Transverse colon (tissue), 4 donors: ENCODE results near the gene SHB. TPM values are rescaled to one million over a fixed set of nuclear protein-coding genes. Genes with fewer than 3 reads are reported as not detected.

ENCODE experiments used
- DNase-seq: peaks from one replicate; pipeline ENCODE4 v3.0.0-alpha.2; 2019
- H3K27ac ChIP-seq, 4 donors: fragments of 200-600 bp; sonication (generic); 2 replicates each; pipeline ENCODE4 v1.5.1; 2016 to 2018; ENCODE audit warnings: inconsistent platforms in 4 of 4
- H3K27me3 ChIP-seq: fragments of 200-600 bp; sonication (generic); 2 replicates; pipeline ENCODE4 v1.5.1; 2017; ENCODE audit warnings: inconsistent platforms
- H3K36me3 ChIP-seq, 4 donors: fragments of 200-600 bp; sonication (generic); 2 replicates each; pipeline ENCODE4 v1.5.1; 2017 to 2019; ENCODE audit warnings: inconsistent platforms in 4 of 4
- H3K4me1 ChIP-seq, 4 donors: fragments of 200-600 bp; sonication (generic); 2 replicates each; pipeline ENCODE4 v1.5.1; 2017 to 2020; ENCODE audit warnings: inconsistent platforms in 4 of 4
- H3K4me3 ChIP-seq, 4 donors: fragments of 200-600 bp; sonication (generic); 1 replicate in 1 of 4; 2 replicates in 3 of 4; pipeline versions ENCODE4 v1.5.1 to v1.6.1; 2017 to 2019; ENCODE audit warnings: inconsistent platforms in 4 of 4
- H3K9me3 ChIP-seq, 2 donors: fragments of 200-600 bp; sonication (generic); 2 replicates each; pipeline ENCODE4 v1.5.1; 2017 to 2019; ENCODE audit warnings: inconsistent platforms in 2 of 2
- CTCF ChIP-seq, 5 experiments: fragments of 200-600 bp in 3 of 5; fragments of 450-650 bp in 2 of 5; sonication (generic) in 3 of 5; IDR thresholded peaks; 1 replicate in 2 of 5; 2 replicates in 3 of 5; pipeline ENCODE4 v1.5.1; 2016 to 2017; ENCODE audit warnings: antibody characterized with exemption in 5 of 5, inconsistent platforms in 3 of 5, mild to moderate bottlenecking in 2 of 5, moderate library complexity in 1 of 5
- EP300 ChIP-seq: sonication (generic); formaldehyde crosslinking; IDR thresholded peaks from one replicate; pipeline ENCODE4 v1.6.1; 2017; ENCODE audit warnings: antibody characterized with exemption, low read depth
- POLR2A ChIP-seq: fragments of 450-650 bp; IDR thresholded peaks from one replicate; pipeline ENCODE4 v1.6.1; 2016; ENCODE audit warnings: antibody characterized with exemption, mild to moderate bottlenecking, moderate library complexity
- POLR2AphosphoS5 ChIP-seq, 3 donors: sonication (generic); formaldehyde crosslinking; IDR thresholded peaks; one replicate each; pipeline ENCODE4 v1.6.1; 2016; ENCODE audit warnings: antibody characterized with exemption in 3 of 3
- WGBS, 2 donors: methylation state at CpG; one replicate each; pipeline ENCODE4 v1.1.5; 2018; ENCODE audit warnings: low coverage in 1 of 2; 5-methylcytosine and 5-hydroxymethylcytosine counted together
- in situ Hi-C, 4 donors: fragments of 200-750 bp; cut with MboI; loops; one replicate each; pipeline versions ENCODE4 v1.15.0 to v1.15.1; 2017; ENCODE audit warnings: low sequenced_read_pairs in 3 of 4, low pct_ligation_motif_present in 1 of 4, low pct_unique_long_range_greater_than_20kb in 1 of 4
- intact Hi-C: fragments of 100-400 bp; cut with DNase I; formaldehyde crosslinking; loops from one replicate; pipeline ENCODE4 v1.15.1; 2023; ENCODE audit warnings: low total_unique reads
- total RNA-seq, 4 donors: library from RNA; depleted of rRNA; stranded (reverse); fragments of >200 nt; gene quantifications; one replicate each; pipeline ENCODE4 v1.1.0, GENCODE V29; 2016

SHB gene
- total RNA-seq, 4 donors from 2014 or later, result 11.9 to 33.7 (median 22.2) TPM

- Histone ChIP-seq H3K27ac (peak overlapping the region; percentile 28 to 78 (median 56)), H3K4me3 (no peak overlapping the region), H3K9me3 (no peaks in the 10 kb centered on the region), H3K27me3 (no peaks in the 10 kb centered on the region), H3K36me3 (no peaks in the 10 kb centered on the region), H3K4me1 (peaks cover 27 to 36% (median 31%) of the 10 kb centered on the region in 4 donors)
- in situ Hi-C loops, result no loop called here
- 70 to 71% methylated on average over 2 to 12 of the region's 12 CpGs for WGBS, 2 donors
- DNase-seq, result no peak
- no peak for TF ChIP-seq EP300
- TF ChIP-seq POLR2AphosphoS5 (IDR thresholded peaks at IDR 0.05), result no peak
- TF ChIP-seq POLR2A, result no peak
- no peak for TF ChIP-seq CTCF (IDR thresholded peaks at IDR 0.05)
- intact Hi-C loops, result loop anchor here (5.0 kb wide), 1 partner anchor 51 kb away; the partner anchor contains the start of gene SHB
These were observed 52.5 kb downstream of the SHB start for GRCh38 chr9:38016375-38017135.

GRCh38 chr9:38015906-38016305 is 53.1 kb downstream of the SHB start:
- H3K27me3 ChIP-seq, result no peaks in the 10 kb centered on the region
- H3K4me3 ChIP-seq, result no peak overlapping the region
- H3K36me3 ChIP-seq, result no peaks in the 10 kb centered on the region
- in situ Hi-C loops, result no loop called here
- DNase-seq, result no peak
- TF ChIP-seq POLR2AphosphoS5 (IDR thresholded peaks at IDR 0.05) (no peak), EP300 (no peak), CTCF (IDR thresholded peaks at IDR 0.05) (no peak), POLR2A (no peak)
- peak overlapping the region in 1 of 4 donors; percentile 70 for H3K27ac ChIP-seq
- no peaks in the 10 kb centered on the region for H3K9me3 ChIP-seq
- WGBS, 2 donors, result 91 to 100% methylated on average over 1 to 7 of the region's 7 CpGs
- peaks cover 27 to 36% (median 31%) of the 10 kb centered on the region in 4 donors for H3K4me1 ChIP-seq
- intact Hi-C loops, result loop anchor here (5.0 kb wide), 1 partner anchor 51 kb away; the partner anchor contains the start of gene SHB

GRCh38 chr9:38015266-38015665 is 53.8 kb downstream of the SHB start:
- in situ Hi-C loops (no loop called here), intact Hi-C loops (loop anchor here (5.0 kb wide), 1 partner anchor 52 kb away; the partner anchor contains the start of gene SHB)
- Histone ChIP-seq H3K4me1 (peaks cover 24 to 35% (median 28%) of the 10 kb centered on the region in 4 donors), H3K27ac (no peak overlapping the region), H3K27me3 (no peaks in the 10 kb centered on the region), H3K36me3 (no peaks in the 10 kb centered on the region), H3K9me3 (no peaks in the 10 kb centered on the region), H3K4me3 (no peak overlapping the region)
- WGBS, 2 donors, result 58 to 88% methylated on average over 3 to 4 of the region's 4 CpGs
- DNase-seq, result no peak
- TF ChIP-seq EP300, result no peak
- TF ChIP-seq POLR2AphosphoS5 (IDR thresholded peaks at IDR 0.05), result no peak
- no peak for TF ChIP-seq POLR2A
- TF ChIP-seq CTCF (IDR thresholded peaks at IDR 0.05), result no peak

- H3K4me1 ChIP-seq, result peaks cover 8 to 26% (median 20%) of the 10 kb centered on the region in 4 donors
- no peak for DNase-seq
- H3K4me3 ChIP-seq, result no peak overlapping the region
- in situ Hi-C loops (no loop called here), intact Hi-C loops (no loop called here)
- H3K27ac ChIP-seq, result no peak overlapping the region
- no peaks in the 10 kb centered on the region for H3K36me3 ChIP-seq
- TF ChIP-seq POLR2AphosphoS5 (IDR thresholded peaks at IDR 0.05) (no peak), EP300 (no peak), CTCF (IDR thresholded peaks at IDR 0.05) (no peak), POLR2A (no peak)
- no peaks in the 10 kb centered on the region for H3K27me3 ChIP-seq
- 91% methylated on average over 5 to 9 of the region's 9 CpGs for WGBS, 2 donors
- no peaks in the 10 kb centered on the region for H3K9me3 ChIP-seq
These were observed 56.1 kb downstream of the SHB start for GRCh38 chr9:38012767-38013450.
